Umbilical cord (tissue), 2 donors: ENCODE results near the gene BHLHE41. TPM values are rescaled to one million over a fixed set of nuclear protein-coding genes. Genes with fewer than 3 reads are reported as not detected.

Source experiments
- DNase-seq: peaks from one replicate; pipeline ENCODE4 v3.0.0-alpha.2; 2015; ENCODE audit warnings: low spot score
- total RNA-seq: library from RNA; depleted of rRNA; stranded (reverse); fragments of >200 nt; gene quantifications from one replicate; pipeline ENCODE4 v1.2.3, GENCODE V29; 2014; ENCODE audit warnings: low replicate concordance; ENCODE audit not compliant: insufficient read depth

Gene BHLHE41
- total RNA-seq, 1 donor from 2014 or later: 7.9 TPM

- no peak for DNase-seq
Observed at GRCh38 chr12:26080911-26081310, 43.9 kb downstream of the BHLHE41 start.

- DNase-seq: no peak
Observed at GRCh38 chr12:26077915-26078702, 46.7 kb downstream of the BHLHE41 start.

Other genes with a start within 250 kb of the BHLHE41 start
- 91.2 TPM for gene RASSF8, start 166.4 kb downstream of the BHLHE41 start, total RNA-seq
- gene SSPN, start 70.5 kb upstream of the BHLHE41 start, total RNA-seq: 200 TPM